NCI-H226 (cell line): Measurements from ENCODE around the gene HOXA3.

Experiments used
- DNase-seq: peaks from one replicate; pipeline ENCODE4 v3.0.0-alpha.2; 2015

Gene HOXA3

DNA sequence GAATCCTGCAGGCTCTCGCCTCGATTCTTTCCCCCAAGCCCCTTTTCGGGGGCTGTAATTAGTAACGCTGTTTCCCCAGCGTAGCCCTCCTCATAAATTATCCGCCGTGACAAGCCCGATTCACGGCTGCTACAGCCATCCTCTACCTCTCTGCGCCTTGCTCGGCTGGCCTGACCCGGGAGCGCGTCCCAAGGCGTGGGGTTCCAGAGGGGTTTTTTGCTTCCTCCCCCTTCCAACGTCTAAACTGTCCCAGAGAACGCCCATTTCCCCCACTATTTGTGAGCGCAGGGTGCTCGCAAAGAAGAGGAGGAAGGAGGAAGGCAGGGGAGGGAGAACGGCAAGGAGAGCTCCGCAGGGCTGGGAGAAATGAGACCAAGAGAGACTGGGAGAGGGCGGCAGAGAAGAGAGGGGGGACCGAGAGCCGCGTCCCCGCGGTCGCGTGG lies 9.8 kb downstream of the HOXA3 start:
- DNase-seq = peak; percentile 26

DNA sequence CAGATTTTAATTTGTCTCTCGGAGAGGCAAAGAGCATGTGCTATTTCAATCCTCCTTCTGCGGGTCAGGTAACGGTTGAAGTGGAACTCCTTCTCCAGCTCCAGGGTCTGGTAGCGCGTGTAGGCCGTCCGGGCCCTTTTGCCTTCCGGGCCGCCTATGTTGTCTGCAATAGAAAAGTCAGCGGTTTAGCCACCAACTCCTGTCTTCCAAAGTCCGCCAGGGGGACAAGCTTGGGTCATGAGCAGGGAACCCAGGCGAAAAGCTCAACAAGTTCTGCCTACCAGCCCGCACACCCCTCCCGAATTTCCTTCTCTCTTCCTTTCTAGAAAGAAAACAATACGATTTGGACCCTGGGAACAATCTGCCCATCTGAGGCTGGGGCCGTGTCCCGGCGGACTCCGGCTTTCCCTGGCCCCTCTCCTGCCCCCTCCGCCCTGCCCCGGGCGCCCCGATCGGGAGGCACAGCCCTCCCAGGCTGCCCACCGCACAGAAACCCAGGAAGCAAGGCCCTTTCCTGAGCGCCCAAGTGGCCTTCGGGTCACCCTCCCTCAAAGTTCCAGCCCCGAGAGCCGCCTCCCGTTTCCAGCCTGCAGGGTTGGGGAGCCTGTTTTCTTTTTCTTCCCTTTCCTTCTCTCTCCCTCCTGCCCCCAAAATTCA lies 10.3 kb downstream of the HOXA3 start:
- DNase-seq = peak; percentile 56

DNA sequence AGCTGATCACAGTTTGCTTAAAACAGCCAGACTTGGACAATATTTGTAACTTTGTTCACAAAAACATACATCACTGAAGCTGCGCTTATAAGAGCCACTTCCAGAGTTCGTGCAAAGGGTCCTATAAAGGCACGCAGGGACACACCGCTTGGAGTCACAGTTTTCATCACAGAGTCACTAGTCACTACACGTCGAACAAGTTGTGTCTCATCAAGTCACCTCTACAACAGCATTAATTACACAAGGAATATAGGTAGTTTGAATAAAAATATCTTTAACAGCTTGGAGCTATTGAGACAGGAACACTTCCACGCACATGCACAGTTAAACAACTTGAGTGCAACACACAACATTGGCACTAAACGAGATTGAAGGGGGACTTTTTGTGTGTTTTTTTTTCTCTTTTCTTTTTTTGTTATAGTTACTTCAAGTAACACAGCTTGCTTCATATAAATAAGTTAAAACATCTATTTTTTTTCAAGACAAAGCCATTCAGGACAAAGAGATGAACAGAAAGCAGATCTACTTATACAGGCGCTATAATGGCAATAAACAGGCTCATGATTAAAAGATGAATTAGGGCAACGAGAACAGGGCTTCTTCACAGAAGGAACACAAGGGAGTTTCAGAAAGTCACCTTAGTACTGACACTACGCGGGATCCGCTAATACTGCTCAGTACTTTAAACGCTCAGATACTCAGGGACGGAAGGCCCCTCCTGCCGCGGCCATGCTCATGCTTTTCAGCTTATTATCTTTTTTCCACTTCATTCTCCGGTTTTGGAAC lies 11.1 kb downstream of the HOXA3 start:
- DNase-seq = no peak

DNA sequence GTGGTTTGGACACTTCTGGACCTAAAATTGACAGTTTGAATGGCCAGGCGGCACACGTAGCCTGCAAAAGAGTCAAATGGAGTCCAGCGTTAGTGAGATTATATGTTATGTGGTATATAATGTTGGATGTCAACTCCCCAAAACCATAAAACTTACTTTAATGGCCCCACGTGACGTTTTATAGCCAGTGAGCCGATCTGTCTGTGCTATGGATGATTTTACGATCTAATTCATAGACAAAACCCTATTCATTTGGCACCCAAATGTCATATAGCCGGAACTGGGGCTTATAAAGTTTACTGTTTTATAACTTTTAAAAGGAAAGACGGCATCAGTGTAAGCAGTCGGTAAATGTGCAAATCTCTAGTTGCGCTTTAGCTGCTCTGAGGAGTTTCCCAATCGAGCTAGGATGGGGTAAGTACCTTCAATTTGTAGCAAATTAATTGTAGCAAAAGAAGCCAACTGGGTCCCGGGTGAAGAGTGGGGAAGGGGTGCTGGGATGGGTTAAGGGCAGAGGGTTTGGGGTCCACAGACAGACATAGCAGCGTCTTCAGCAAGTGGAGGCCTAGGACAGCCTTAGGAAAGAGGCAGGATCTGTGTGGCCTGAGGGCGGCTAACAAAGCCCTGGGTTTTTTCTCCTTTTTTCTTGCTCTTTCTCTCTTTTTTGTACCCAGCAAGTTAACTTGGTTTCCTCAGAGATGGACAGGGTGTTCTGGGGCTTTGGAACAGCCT lies 12.1 kb downstream of the HOXA3 start:
- DNase-seq = no peak

DNA sequence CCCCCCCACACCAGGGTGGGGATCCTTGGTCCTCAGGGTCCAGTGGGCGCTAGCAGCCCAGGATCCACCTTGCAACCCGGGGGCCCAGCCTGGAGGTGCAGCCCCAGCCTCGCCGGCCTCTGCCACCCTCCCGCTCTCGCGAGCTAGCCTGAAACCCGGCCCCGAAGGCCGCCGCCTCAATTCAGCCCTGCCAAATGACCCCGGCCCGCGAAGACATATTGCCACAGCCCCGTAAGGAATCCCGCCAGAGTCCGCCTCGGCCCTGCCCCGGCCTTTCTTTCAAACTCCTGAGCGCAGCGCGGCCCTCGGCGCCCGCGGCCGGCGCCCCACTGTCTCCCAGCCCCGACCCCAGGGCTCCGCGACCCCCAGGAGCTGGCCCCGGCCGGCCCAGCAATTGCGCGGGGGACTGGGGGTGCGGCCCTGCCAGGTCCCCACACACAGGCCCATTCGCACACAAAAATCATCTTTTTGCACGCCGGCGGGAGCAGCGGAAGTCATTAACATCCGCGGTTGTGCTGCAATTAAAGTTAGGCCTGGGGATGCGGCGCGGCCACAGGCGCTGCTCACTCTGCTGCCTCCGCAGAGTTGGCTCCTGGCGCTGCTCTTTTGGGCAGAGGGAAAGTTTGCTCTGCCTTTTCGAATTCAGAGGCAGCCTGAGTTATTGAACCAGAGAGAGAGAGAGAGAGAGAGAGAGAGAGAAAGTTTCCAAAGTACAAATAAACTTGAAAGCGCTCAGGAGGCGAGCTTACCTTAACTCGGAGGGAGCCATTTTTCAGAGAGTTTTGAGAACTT lies 12.9 kb downstream of the HOXA3 start:
- DNase-seq = no peak

DNA sequence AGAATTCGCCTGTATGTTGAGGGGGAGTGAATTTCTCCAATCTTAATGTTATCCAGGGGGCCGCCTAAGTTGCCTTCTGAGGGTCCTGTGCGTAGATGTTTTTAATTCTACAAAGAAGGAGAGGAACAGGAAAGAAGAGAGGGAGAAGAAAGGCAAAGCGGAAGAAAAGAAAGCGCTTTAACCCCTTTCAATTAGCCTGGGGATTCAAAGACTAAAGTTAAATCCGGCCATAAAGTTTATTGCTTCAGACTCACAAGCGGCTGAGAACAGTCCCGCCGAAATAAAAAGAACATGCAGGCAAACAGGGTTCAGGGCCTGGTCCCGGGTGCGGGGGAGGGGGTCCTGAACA lies 13.4 kb downstream of the HOXA3 start:
- DNase-seq = no peak

DNA sequence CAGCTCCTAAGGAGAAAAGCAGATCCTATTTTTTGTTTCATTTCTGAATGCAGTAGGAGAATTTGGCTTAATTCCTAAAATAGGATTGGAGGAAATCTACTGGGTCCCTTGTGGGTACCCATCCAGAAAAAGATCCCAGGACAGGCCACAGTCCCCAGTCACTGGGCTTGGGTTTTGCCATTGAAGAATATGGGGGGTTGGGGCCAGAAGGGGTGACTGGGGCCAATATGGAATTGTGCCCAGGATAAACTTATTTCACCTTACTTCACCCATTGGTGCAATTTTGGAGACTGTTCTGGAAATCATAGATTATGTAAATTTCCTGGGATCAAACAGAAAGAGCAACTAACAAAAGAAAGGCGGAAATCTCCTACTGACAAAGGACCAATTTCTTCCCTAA lies 13.9 kb downstream of the HOXA3 start:
- DNase-seq = no peak

DNA sequence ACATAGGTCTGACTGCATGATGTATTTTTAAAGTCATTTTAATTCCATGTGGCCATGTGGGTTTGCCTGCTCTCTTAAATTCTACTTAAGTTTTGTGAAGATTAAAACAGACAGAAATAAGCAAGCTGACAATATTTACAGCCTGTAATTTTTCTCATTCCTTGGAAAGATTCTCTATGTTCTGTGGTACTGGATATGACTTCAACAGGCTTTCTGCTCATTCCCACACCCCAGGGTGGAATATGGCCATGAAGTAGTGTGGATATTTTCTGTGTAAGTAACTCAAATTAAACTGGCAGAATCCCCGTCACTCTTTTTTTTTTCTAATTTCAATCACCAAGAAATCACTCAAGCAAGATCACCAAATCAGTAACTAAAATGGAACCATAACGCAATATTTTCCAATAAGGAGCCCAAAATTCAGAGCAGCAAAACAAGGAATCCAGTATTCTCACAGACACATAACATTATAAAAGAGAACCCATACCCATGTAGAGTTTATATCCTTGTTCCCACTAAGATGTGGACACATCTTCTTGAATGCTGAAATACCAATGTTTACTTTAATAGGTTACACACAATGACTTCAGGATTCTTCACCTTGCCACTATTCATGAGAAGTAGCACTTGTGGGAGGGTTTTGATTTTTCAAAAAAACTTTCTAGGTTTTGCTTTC lies 14.6 kb downstream of the HOXA3 start:
- DNase-seq = no peak

DNA sequence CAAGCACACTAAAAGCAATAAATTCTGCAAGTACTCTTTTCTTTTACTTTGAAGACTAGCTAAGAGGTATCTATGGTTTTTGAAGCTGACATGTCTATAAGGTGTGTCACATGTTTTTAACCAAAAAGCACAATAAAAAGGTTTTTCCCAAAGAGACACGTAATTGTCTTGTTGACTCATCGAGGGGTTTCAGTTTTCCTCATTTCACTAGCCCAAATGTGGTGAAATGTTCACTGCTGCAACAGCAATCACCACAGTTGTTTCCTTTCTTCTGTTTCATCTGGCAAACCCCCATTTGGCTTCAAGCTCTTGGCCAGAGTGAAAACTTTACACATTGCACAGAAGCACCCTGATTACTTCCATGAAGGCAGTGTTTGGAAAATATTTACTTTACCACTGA lies 18.0 kb downstream of the HOXA3 start:
- DNase-seq = peak; percentile 91

DNA sequence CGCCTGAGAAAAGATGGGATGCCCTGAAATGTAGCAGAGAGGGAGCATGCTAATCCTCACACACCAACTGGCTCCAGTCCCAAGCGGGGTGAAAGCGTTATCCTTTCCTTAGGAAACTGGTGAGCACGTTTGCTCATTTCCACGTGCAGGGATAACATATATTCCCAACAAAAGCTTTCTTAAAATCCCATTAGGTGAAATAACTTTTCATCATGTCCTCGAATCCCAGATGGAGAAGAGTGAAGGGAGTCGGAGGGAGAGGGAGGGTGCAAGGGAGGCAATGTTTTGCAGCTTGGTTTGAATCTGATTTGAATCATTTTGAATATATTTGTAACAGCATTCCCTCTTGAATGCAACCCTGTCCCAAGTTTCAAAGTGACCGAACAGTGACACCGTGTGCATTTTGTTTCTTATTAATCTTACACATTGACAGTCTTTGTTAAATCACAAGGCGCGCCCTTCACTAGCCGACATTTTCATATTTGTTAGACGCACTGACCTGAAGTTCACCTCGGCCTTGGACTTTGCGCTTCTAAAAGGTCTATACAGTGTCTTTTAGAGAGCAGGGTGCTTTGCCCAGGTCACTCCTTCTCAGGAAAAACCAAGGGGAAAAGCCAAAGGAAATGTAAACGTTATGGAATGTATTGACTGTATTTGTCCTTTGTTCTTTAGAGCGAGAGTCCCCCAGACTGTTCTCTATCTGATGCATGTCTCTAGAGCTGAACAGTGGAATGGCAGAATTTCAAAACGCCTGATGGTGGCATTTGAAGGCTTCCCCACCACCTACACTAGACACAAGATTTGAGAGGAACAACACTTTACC lies 18.8 kb downstream of the HOXA3 start:
- no peak for DNase-seq

DNA sequence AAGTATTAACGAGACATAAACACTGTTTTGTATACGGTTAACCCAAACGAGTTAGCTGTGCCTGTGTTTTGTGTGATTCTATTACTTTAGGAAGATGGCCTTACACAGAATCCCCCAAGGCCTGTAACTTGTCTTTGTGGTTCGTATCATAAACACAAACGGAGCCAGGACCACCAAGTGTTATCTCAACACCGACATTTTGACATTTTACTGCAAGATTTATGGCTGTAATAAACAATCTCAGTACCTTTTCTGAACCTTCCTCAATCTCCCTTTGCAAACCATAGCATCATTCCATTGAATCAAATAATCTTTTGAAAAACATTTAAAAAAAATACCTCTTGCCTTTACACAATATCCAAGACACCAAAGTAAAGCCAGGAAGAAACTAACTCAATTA lies 19.4 kb downstream of the HOXA3 start:
- no peak for DNase-seq

DNA sequence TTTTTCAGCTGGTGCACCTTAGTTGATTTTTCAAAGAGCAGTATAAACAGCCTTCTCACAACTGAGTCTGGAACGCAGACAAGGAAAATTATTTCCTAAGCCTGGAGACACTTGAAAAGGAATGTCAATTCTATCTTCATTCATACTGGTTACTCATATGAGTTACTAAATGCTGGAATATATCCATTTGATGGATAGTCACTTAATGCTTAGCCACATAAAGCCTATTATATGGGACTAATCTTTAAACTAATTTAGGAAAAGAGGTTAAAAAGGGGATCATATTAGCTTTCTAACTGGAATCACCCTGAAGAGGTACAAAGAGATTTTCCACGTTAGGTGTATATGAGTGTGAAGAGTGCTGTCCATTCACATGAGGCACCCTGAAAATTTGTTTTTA lies 20.2 kb downstream of the HOXA3 start:
- no peak for DNase-seq

DNA sequence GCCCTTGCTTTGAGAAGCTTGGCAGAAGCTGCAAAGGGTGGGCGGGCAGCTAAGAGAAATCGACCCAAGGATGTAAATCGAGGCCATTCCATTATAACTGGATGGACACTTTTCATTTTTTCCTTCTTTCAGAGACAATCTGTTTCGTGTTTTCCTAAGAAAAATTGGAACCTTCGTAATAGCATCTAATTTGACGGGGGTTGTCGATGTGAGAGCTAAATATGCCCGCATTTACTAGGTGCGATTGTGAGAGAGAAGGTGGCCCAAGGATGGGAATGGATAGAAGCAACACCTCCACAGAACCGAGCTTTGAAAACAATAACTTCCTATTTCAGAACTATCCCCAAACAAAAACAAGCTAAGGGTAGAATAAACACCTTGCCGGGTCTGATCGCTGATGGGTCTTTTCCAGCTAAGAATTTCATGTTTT lies 21.0 kb downstream of the HOXA3 start:
- DNase-seq = no peak

DNA sequence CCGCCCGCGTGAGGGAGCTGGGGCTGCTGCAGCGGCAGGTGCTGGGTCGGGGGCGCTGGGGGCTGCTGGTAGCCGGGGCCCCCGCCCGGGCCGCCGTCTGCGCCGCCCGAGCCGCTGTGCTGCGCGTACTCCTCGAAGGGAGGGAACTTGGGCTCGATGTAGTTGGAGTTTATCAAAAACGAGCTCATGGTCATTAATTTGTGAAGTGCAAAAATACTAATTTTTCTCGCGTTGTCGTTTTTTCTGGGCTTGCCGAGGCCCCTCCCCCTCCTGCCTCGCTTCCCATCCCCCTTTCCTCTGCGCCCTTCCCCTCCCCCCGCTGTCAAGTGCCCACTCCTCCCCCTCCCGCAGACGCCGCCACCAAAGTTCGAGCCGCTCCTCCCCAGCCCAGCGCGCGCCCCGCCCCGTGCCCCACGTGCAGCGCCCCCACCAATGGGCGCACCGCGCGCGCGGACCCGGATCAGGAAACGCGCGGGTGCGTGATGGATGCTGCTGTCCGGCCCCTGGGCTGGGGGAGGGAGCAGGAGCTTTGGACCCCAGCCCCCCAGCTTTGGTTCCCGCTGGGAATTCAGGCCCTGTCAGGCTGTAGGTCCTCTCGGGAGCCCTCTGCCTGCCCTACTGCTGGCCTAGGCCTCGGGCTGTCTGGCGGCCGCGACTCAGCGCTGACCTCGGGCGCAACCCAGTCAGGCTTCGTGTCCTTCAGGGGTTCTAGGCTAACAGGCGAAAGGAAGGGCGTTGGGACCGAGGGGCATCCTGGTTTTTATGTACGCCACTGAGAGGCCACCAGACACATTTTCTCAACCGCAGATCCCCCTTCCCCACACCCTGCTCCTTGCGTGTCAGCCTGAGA lies 21.6 kb downstream of the HOXA3 start, which contains the start of gene HOXA4:
TSS of gene HOXA4 (minus strand) at position 218 of the 850 bp plus-strand sequence. CDS start at position 194, 24 bp downstream.
- DNase-seq = peak; percentile 96

DNA sequence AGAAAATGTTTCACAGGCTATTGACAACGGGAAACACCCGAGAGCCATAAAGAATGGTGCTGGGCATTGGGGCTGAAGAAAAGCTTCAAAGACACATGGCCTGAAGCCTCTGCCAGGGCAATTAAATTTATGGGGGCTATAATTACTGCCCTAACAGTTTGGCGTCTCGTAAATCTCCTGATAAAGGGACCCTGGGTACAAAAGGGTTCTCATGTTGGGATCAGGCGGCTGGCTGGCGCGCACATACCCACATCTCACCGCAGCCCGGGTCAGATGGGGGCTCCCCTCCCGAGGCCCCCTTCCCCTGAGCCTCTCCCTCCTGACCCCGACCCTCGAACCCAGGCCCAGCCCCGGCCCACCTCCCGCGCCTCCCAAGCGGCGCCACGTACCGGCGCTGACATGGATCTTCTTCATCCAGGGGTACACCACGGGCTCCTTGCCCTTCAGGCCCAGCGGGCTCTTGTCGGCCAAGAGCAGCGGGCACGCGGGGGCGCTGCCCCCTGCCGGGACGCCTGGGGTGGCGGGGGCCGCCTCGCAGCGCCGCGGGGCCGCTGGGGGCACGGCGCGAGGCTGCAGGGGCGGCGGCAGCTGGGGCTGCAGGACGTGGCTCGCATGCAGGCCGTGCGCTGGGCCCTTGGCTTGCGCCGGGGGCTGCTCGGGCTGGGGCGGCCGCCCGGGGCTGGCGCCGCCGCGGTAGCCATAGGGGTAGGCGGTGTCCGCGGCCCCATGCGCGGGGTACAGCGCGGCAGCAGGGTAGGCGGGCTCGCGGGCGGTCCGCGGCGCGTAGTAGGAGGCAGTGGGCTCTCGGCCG lies 22.4 kb downstream of the HOXA3 start:
- peak; percentile 55 for DNase-seq

DNA sequence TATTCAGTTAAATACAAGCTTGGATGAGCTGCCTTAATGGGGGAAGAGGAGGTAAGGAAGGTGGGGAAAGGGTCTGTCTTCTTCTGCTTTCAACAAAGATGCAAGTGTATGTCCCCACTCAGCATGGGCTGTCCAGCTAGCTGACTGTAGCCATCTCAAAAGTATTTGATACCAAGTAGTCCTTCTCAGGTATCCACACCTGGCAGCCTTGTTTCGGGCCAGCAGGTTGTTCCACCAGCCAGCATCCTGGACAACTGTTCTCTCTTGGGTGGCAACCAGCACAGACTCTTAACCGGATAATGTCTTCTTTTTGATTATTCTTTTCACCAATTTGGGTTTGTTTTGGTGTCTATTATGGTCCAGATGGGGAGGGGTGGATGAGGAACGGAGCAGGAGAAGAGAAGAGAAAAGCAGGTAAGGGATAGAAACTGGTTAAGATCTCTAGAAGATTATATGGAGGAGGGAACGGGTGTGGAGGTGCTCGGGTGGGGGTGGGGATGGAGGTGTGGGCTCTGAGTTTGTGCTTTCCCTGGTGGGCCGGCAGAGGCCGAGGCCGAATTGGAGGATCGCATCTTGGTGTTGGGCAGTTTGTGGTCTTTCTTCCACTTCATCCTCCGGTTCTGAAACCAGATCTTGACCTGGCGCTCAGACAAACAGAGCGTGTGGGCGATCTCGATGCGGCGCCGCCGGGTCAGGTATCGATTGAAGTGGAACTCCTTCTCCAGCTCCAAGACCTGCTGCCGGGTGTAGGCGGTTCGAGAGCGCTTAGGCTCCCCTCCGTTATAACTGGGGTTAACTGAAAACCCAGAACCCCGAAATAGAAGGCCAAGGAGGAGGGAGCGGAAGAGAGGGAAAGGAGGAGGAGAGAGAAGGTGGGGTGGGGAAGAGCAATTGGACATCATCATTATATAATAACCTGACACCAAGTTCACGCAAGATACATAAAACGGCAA lies 23.3 kb downstream of the HOXA3 start:
- no peak for DNase-seq

DNA sequence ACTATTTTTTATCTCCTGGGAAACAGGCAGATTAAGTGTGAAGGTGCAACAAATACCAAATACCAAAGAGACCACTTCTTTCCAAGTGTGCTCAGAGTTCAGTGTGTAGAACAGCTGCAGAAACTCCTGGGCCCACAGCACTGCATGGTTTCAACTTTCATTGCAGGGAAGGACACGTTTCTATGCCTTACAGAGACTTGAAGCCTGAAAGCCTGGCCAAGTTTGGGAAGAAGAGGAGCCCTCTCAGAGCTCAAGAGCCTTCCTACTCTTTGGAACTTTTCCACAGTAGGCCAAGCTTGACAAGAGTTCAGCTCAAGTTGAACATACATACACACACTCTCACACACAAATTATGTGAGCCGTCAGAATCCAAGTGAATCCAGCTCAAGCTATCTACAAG lies 24.3 kb downstream of the HOXA3 start:
- no peak for DNase-seq

DNA sequence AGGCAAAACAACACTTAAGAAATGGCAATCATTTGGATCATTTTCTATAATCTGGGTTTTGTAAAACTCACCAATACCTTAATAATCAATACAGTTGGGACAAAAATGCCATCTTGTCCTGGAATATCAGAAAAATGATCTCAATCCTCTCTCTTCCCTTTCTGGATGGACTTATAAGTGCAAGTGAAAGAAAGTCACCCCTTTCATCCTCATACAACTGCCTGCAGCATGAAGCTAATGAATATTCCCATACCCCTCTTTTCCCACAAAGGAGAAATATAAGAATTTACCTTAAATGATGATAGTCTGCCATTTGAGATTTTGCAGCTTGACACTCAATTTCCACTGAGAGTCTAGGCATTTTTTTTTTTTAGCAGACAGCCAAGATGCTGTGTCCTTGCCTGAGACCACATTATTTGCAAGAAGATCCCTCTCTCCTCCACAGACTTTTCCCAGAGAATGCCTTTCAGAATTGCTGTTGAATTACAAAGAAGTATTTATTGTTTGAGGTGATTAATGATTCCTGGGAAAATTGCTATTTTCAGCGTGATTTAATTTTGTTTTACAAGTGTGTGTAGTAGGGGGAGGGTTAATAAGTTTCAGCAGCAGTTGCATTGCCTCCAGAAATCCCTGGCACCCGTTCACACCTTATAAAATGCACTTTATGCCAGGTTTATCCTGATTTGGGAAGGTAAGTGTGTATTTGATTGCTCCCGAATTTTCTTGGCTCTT lies 25.6 kb downstream of the HOXA3 start:
- DNase-seq = no peak
